ENCODE results near the gene PPAT. TPM values are rescaled to one million over a fixed set of nuclear protein-coding genes. Genes with fewer than 3 reads are reported as not detected.

The PPAT gene
- total RNA-seq, 2 donors from 2014 or later, result 1.9 TPM

DNA sequence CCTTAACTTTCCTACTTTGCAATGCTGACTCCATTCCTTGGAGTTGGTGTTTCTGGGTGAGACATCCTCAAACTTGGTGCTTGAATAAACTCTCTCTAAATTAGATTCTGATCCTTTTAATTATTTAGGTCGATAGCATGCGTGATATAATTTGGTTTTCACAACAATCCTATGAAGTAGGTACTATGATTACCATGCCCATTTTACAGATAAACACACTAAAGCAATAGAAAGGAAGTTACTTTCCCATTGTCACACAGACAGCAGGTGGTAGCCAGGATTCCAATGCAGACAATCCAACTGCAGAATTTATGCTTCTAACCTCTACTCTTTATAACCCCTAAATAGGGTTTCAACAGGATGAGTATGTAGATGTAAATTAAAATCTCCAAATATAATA, 26.4 kb downstream of the PPAT start:
- no peak overlapping the region for H3K27ac ChIP-seq
- H3K27me3 ChIP-seq, result no peaks in the 10 kb centered on the region
- H3K9me3 ChIP-seq, result no peaks in the 10 kb centered on the region
- TF ChIP-seq, protein P1, sequence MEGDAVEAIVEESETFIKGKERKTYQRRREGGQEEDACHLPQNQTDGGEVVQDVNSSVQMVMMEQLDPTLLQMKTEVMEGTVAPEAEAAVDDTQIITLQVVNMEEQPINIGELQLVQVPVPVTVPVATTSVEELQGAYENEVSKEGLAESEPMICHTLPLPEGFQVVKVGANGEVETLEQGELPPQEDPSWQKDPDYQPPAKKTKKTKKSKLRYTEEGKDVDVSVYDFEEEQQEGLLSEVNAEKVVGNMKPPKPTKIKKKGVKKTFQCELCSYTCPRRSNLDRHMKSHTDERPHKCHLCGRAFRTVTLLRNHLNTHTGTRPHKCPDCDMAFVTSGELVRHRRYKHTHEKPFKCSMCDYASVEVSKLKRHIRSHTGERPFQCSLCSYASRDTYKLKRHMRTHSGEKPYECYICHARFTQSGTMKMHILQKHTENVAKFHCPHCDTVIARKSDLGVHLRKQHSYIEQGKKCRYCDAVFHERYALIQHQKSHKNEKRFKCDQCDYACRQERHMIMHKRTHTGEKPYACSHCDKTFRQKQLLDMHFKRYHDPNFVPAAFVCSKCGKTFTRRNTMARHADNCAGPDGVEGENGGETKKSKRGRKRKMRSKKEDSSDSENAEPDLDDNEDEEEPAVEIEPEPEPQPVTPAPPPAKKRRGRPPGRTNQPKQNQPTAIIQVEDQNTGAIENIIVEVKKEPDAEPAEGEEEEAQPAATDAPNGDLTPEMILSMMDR (IDR thresholded peaks at IDR 0.05), result no peak
- H3K36me3 ChIP-seq, result no peaks in the 10 kb centered on the region
- no peak for DNase-seq (ENCODE audit: low spot score)
- peaks cover 0 to 9% of the 10 kb centered on the region in 2 donors for H3K4me1 ChIP-seq
- no peak overlapping the region for H3K4me3 ChIP-seq

DNA sequence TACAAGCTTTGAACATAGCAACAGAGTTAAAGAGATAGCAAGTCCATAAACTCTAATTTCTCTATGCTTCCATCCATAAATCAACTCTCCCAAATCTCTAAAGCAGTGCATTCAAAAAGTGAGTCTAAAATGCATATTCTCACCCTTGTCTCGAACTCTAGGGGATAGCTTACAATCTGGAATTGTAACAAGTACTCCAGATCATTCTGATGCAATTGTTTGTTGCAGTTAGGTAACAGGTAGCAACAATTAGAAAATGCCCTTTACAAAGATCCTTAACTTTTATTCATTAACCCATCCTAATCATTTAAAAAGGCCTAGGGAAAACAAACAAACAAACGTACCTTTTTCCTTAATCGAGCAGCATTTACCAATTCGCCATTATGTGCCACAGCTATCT, 29.3 kb downstream of the PPAT start:
- H3K36me3 ChIP-seq, result no peaks in the 10 kb centered on the region
- peaks cover 0 to 9% of the 10 kb centered on the region in 2 donors for H3K4me1 ChIP-seq
- H3K4me3 ChIP-seq, result no peak overlapping the region
- H3K27me3 ChIP-seq, result no peaks in the 10 kb centered on the region
- no peak for DNase-seq (ENCODE audit: low spot score)
- H3K9me3 ChIP-seq, result no peaks in the 10 kb centered on the region
- no peak overlapping the region for H3K27ac ChIP-seq
- TF ChIP-seq, protein P1 (IDR thresholded peaks at IDR 0.05), result no peak

DNA sequence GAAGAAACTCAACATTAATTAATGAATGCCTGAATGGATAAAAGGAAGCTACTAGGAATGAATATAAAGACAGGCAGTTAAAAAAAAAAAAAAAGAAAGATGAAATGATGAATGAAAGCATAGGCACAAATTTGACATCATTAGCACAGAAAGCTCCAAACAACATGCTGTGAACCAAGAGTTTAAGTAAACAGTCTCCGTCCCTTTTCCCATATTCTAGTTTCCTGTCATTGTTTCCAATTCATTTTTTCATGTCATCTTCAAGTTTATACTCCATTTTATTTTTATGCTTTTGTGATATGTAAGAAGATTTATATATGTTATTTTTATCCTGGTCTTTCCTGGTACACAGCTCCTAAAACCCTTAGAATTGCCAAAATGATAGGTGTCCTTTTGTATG, 30.4 kb downstream of the PPAT start:
- Histone ChIP-seq H3K4me3 (no peak overlapping the region), H3K27me3 (no peaks in the 10 kb centered on the region), H3K4me1 (peaks cover 0 to 8% of the 10 kb centered on the region in 2 donors), H3K9me3 (no peaks in the 10 kb centered on the region), H3K27ac (no peak overlapping the region), H3K36me3 (no peaks in the 10 kb centered on the region)
- no peak for DNase-seq (ENCODE audit: low spot score)
- TF ChIP-seq, protein P1 (IDR thresholded peaks at IDR 0.05), result no peak

DNA sequence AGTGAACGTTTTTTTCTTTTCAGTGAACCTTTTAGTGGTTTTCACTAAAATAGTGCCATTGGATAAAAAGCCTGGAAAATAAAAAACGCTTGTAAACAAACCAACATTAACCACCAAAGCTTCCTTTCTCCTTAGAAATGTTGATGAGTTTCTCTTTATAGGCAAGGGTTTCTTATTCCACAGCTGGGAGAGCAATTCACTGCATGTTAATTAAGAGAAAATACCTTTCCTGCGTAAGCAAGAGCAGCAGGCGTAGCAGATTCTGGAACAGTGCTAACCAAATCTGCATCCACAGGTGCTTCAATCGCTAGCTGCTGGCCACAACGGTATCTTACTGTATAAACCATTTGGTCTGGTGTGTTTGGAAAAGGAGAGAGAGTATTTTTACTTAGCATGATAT, 34.9 kb downstream of the PPAT start:
- H3K4me3 ChIP-seq, result no peak overlapping the region
- TF ChIP-seq, protein P1 (IDR thresholded peaks at IDR 0.05), result no peak
- H3K36me3 ChIP-seq, result no peaks in the 10 kb centered on the region

DNA sequence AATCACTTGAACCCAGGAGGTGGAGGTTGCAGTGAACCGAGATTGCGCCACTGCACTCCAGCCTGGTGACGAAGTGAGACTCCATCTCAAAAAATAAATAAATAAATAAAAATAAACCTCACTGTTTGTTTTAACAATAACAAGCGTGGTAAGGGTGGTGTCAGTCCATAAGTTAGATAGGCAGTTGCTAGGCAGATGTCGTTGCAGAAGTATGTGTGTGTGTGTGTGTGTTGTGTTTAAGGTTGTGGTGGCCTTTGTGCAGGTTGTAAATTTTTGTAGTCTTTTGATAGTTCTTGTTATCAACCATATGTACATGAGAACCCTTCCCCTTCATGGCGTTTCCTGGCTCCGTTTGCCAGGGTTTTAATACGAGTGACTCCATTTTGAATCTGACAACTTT, 44.1 kb downstream of the PPAT start:
- Histone ChIP-seq H3K9me3 (no peaks in the 10 kb centered on the region), H3K4me1 (peaks cover 0 to 18% of the 10 kb centered on the region in 2 donors), H3K36me3 (no peaks in the 10 kb centered on the region), H3K27me3 (no peaks in the 10 kb centered on the region), H3K4me3 (no peak overlapping the region), H3K27ac (no peak overlapping the region)
- DNase-seq (ENCODE audit: low spot score), result no peak
- TF ChIP-seq, protein P1 (IDR thresholded peaks at IDR 0.05), result no peak

More for the DNA sequence above, 34.9 kb downstream of the PPAT start:
- H3K9me3 ChIP-seq, result no peaks in the 10 kb centered on the region
- no peak overlapping the region for H3K27ac ChIP-seq
- no peaks in the 10 kb centered on the region for H3K4me1 ChIP-seq
- H3K27me3 ChIP-seq, result no peaks in the 10 kb centered on the region
- no peak for DNase-seq (ENCODE audit: low spot score)

DNA sequence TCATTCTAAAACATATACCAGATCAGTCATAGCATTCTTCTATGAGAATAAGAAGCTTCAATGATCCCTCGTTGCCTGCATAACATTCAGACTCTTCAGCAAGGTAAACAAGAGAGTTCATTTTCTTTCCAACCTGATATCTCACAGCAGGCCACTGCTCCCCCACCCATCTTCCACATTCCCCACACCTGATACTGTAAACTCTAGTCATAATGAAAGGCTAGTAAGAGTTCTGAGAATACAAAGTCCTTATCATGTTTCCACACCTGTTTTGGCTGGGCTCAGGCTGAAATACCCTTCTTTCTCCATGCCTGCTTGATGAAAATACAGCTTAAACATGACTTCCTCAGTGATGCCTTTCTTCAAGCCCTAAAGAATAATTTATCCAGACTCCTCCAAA, 45.9 kb downstream of the PPAT start:
- no peaks in the 10 kb centered on the region for H3K9me3 ChIP-seq
- TF ChIP-seq, protein P1 (IDR thresholded peaks at IDR 0.05), result no peak
- peaks cover 0 to 22% of the 10 kb centered on the region in 2 donors for H3K4me1 ChIP-seq
- no peaks in the 10 kb centered on the region for H3K27me3 ChIP-seq
- no peak overlapping the region for H3K27ac ChIP-seq
- DNase-seq (ENCODE audit: low spot score), result no peak
- no peaks in the 10 kb centered on the region for H3K36me3 ChIP-seq
- no peak overlapping the region for H3K4me3 ChIP-seq

Measured in right atrium auricular region (tissue), 2 donors.